GM12875 (cell line): Measurements from ENCODE around the gene CCDC43.
"Not testable (repeated sequence)": the region's sequence is repeated elsewhere in the genome, so short reads cannot be mapped to it uniquely, and the experiment has no call there.

Experiments used
- H3K4me3 ChIP-seq: one replicate; pipeline ENCODE4 v1.5.1; 2011; ENCODE audit warnings: low read depth, low read length, control low read depth
- CTCF ChIP-seq: IDR thresholded peaks from 2 replicates; pipeline ENCODE4 v1.5.1; 2011; ENCODE audit warnings: low read depth, mild to moderate bottlenecking, control low read depth, inconsistent platforms, low read length, moderate library complexity, borderline replicate concordance; ENCODE audit not compliant: insufficient read depth

CCDC43 gene

GRCh38 chr17:44689477-44690217 lies at the start of gene CCDC43:
TSS of gene CCDC43 (minus strand) at chr17:44689776. CDS start at chr17:44689753, 23 bp downstream.
- H3K4me3 ChIP-seq: peak within 1 kb of the TSS; percentile 73
- no peak for TF ChIP-seq CTCF

- no peak overlapping the region for H3K4me3 ChIP-seq
- TF ChIP-seq CTCF: no peak
Measured at GRCh38 chr17:44738214-44738906, 48.8 kb upstream of the CCDC43 start.

GRCh38 chr17:44736551-44737240 lies 47.1 kb upstream of the CCDC43 start:
- TF ChIP-seq CTCF: no peak
- H3K4me3 ChIP-seq: no peak overlapping the region

GRCh38 chr17:44734272-44734671 lies 44.7 kb upstream of the CCDC43 start:
- no peak for TF ChIP-seq CTCF
- no peak overlapping the region for H3K4me3 ChIP-seq

- peak; percentile 25; the same call in 1 of the 2 replicates for TF ChIP-seq CTCF
Measured at GRCh38 chr17:44733753-44734152, 44.2 kb upstream of the CCDC43 start.

DNA sequence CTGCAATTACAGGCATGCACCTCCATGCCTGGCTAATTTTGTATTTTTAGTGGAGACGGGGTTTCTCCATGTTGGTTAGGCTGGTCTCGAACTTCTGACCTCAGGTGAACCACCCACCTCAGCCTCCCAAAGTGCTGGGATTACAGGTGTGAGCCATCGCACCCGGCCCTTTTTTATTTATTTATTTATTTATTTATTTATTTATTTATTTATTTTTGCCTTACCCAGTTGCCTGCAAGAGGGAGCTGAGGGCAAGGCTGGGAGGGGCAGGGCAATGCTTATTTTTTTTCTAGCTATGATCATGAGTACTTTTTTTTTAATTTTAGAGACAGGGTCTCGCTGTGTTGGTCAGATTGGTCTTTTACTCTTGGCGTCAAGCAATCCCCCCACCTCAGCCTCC lies 36.5 kb upstream of the CCDC43 start:
- not testable (repeated sequence) for H3K4me3 ChIP-seq

More at GRCh38 chr17:44733753-44734152, 44.2 kb upstream of the CCDC43 start:
- H3K4me3 ChIP-seq: no peak overlapping the region

DNA sequence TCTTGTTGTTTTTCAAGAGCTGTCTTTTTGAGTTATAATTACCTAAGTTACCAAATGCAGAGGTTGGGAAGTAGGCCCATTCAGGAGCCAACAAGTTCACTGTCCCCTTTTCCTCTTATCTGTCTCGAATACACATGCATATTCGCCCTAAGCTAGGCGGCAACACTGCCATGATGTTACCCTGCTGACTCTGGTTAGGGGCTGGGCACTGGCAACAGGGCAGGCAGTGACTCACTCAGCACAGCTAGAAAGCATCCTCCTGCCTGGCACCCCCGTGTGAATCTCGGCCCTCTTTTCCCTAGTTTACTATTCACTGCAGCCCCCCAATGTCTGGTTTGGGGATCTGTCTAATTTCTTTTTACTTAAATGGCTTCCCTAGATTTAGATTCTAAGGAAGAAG lies 32.7 kb upstream of the CCDC43 start:
- no peak overlapping the region for H3K4me3 ChIP-seq
- TF ChIP-seq CTCF: no peak
